ENCODE measurements around the gene DEDD2.

Gene DEDD2

GRCh38 chr19:42249149-42249750 is 31.8 kb upstream of the DEDD2 start:
- in situ Hi-C loops (cut with MboI; ENCODE audit: low pct_unique_long_range_greater_than_20kb, low sequenced_read_pairs) = no loop called here
- no peak for DNase-seq

DNA sequence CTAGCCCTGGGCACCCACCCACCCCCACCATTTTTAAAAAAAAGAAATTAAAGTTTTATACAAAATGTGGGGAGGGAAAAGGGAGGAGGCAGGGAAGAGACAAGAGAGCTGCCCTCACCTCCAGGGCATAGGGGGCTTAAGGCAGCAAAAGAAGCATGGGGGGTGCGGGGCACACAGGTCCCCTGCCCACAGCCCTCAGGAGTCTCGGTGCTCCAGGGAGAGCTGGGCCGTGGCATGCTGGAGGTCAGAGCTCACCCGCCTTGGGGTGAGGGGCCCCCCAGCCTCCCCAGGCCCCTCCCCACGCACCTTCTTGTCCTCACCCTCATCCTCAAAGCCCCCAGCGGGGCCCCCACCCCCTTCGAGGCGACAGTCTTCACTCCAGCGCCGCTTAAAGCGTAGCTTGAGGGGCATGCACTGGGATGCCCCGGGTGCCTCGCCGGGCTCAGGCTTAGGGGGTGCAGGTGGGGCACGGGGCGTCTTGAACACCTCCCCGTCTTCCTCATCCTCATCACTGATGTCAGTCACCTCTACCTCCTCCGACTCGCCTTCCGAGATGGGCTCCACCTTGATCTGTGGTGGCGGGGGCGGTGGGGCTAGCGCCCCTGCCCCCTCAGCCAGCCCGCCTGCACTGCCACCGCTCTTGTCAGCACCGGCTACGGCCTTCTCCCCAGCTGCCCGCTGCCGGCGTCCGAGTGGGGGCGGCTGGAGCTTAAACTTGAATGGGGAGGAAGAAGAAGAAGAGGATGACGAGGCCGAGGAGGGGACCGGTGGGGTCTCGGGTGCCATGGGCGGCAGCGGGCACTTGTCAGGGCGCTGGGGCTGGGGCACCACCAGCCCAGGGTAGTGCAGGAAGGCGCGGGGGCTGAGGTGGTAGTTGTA is 31.0 kb upstream of the DEDD2 start:
- in situ Hi-C loops (cut with MboI; ENCODE audit: low pct_unique_long_range_greater_than_20kb, low sequenced_read_pairs) = no loop called here
- DNase-seq = no peak

- no peak for DNase-seq
- in situ Hi-C loops (cut with MboI; ENCODE audit: low pct_unique_long_range_greater_than_20kb, low sequenced_read_pairs) = no loop called here
Measured at GRCh38 chr19:42247640-42248199, 30.2 kb upstream of the DEDD2 start.

- in situ Hi-C loops (cut with MboI; ENCODE audit: low pct_unique_long_range_greater_than_20kb, low sequenced_read_pairs) = no loop called here
- no peak for DNase-seq
Measured at GRCh38 chr19:42246922-42247639, 29.6 kb upstream of the DEDD2 start.

GRCh38 chr19:42246143-42246921 is 28.9 kb upstream of the DEDD2 start:
- DNase-seq = peak; percentile 47
- in situ Hi-C loops (cut with MboI; ENCODE audit: low pct_unique_long_range_greater_than_20kb, low sequenced_read_pairs) = no loop called here

DNA sequence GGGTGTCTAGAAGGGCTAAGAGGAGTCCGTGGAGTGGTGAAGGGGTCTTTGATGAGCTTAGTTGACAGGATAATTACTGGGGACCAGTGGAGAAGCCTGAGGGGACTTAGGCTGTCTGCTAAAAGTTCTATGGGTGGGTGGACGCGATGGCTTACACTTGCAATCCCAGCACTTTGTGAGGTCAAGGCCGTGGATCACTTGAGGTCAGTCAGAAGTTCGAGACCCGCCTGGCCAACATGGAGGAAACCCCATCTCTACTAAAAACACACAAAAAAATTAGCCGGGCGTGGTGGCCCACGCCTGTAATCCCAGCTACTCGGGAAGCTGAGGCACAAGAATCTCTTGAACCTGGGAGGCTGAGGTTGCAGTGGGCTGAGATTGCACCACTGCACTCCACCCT is 27.8 kb upstream of the DEDD2 start:
- in situ Hi-C loops (cut with MboI; ENCODE audit: low pct_unique_long_range_greater_than_20kb, low sequenced_read_pairs) = no loop called here
- no peak for DNase-seq

DNA sequence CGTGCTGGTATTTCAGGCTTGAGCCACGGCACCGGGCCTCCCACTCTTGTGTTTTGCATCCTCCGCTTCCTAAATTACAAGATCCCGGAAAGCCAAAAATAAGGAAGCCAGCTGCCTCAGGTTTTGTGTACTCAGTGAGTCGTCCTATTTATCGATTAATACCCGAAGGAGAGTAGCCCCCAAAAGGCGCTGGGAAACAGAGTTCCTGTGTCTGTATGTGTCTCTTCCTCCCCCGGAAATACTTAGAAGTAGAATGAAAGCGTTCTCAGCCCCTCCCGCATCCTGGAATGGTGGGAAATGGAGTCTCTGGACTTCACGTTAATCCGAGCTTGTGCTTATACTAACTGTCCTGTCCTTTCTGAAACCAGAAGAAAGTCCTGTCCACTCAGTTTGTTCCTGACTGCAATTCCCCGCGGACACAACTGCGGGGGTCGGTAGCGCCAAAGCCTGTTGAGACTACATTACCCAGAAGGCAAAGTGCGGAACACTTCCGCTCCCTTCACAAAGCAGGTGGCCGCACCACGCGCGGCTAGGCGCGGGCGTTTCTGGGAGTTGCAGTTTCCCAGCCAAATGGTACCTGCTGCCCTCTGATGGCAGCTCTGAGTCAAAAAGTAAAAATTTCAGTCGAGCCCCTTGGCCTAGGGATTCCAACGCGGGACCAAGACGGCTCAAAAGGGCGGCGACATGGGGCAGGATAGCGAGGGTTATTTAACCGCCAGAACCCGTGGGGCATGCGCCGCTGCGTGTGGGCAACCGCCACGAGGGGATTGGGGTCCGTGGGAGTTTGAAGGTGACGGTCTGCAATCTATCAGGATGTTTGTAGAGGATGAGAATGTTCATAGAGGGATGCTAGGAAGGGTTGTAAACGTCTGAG is 27.1 kb upstream of the DEDD2 start:
- DNase-seq = peak; percentile 98
- in situ Hi-C loops (cut with MboI; ENCODE audit: low pct_unique_long_range_greater_than_20kb, low sequenced_read_pairs) = no loop called here

DNA sequence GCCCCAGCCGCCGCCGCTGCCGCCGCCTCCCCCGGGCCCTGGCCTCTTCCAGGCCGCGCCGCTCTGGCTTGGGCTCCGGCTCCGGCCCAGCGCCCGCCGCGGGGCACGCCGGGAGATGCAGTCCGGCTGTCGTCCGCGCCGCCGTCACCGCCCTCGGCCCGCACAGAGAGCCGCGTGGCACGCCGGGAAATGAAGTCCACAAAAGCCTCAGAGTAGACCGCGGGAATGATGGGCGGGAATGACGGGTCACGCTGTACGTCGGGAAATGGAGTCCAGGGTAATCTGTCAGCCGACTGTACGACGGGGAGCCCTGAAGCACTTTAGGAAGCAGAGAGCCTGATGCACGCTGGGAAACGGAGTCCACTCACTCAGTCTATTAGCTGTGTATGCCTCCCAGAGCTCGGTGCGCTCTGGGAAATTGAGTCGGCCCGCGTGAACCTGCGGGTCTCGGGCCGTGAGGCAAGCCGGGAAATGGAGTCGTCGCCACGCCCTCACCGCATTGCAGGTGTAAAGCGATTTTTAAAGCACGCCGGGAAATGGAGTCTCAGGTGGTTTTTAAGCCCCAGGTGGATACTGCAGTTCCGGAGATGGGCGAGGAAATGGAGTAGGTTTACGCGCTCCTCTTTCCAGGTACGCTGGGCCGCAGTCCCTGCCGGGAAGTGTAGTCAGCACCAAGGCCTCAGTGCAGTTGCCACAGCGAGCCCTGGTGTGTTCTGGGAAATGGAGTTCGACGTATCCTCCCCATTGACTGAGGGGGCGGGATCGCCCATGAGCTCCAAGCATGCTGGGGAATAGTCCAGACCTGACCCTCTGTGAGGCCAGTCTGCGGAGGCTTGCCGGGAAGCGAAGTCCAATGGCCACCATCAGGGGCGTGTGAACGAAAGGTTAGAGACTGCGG is 25.3 kb upstream of the DEDD2 start, which contains the start of gene GSK3A:
GSK3A (minus strand) TSS at position 91 of the 898 bp plus-strand sequence. CDS start 137 bp downstream, outside the sequence.
- peak; percentile 98 for DNase-seq
- in situ Hi-C loops (cut with MboI; ENCODE audit: low pct_unique_long_range_greater_than_20kb, low sequenced_read_pairs) = no loop called here

DNA sequence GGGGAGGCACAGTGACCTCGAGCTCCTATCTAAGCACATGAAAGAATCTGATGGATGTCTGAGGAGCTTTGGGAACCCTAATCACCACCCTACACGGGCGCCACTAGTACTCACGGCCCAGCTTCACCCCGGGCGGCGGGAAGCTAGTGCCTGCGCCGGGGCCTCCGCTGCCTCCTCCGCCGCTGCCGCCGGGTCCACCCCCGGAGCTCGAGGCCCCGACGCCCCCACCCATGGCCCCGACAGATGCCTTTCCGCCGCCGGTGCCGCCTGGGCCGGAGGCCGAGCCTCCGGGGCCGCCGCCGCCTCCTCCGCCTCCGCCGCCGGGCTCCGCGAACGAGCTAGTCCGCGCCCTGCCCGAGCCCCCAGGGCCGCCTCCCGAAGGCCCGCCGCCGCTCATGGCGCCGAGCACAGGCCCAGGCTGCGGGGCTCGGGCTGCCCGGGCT is 24.6 kb upstream of the DEDD2 start:
- in situ Hi-C loops (cut with MboI; ENCODE audit: low pct_unique_long_range_greater_than_20kb, low sequenced_read_pairs) = no loop called here
- DNase-seq = no peak

- in situ Hi-C loops (cut with MboI; ENCODE audit: low pct_unique_long_range_greater_than_20kb, low sequenced_read_pairs) = no loop called here
- no peak for DNase-seq
Measured at GRCh38 chr19:42241279-42241678, 23.8 kb upstream of the DEDD2 start.

GRCh38 chr19:42239544-42240220 is 22.2 kb upstream of the DEDD2 start:
- DNase-seq = no peak
- in situ Hi-C loops (cut with MboI; ENCODE audit: low pct_unique_long_range_greater_than_20kb, low sequenced_read_pairs) = no loop called here

DNA sequence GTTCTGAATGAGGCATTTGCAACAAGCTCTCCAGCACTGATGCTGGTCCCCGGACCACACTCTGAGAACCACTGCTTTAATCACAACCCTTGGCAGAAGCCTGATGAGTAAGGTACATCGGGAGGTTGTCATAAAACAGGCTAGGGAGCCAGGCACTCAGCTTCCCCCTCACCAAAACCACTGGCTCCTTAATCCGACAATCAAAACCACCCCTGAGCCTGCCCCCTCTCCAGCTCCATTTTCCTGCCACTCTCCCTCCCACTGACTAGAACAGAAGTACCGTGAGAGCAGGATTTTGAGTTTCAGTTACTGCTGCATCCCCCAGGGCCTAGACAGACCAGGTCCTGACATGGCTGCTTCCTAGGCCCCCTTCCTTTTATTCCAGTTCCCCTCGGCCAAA is 17.7 kb upstream of the DEDD2 start:
- in situ Hi-C loops (cut with MboI; ENCODE audit: low pct_unique_long_range_greater_than_20kb, low sequenced_read_pairs) = no loop called here
- DNase-seq = no peak

- DNase-seq = no peak
- in situ Hi-C loops (cut with MboI; ENCODE audit: low pct_unique_long_range_greater_than_20kb, low sequenced_read_pairs) = no loop called here
Measured at GRCh38 chr19:42234364-42234763, 16.9 kb upstream of the DEDD2 start.

GRCh38 chr19:42233678-42234292 is 16.3 kb upstream of the DEDD2 start:
- no peak for DNase-seq
- in situ Hi-C loops (cut with MboI; ENCODE audit: low pct_unique_long_range_greater_than_20kb, low sequenced_read_pairs) = no loop called here

GRCh38 chr19:42233106-42233505 is 15.6 kb upstream of the DEDD2 start:
- DNase-seq = no peak
- in situ Hi-C loops (cut with MboI; ENCODE audit: low pct_unique_long_range_greater_than_20kb, low sequenced_read_pairs) = no loop called here

GRCh38 chr19:42232435-42232834 is 15.0 kb upstream of the DEDD2 start:
- in situ Hi-C loops (cut with MboI; ENCODE audit: low pct_unique_long_range_greater_than_20kb, low sequenced_read_pairs) = no loop called here
- no peak for DNase-seq
